HG03571 (cell line): ENCODE data around the gene RBL2.

Source experiments
- ATAC-seq: cut with Tn5 transposase; IDR thresholded peaks from one replicate; pipeline ENCODE4 v1.9.1; 2021; ENCODE audit not compliant: unreplicated experiment

RBL2 gene

GRCh38 chr16:53453928-53454327, 19.7 kb downstream of the RBL2 start:
- ATAC-seq: no peak

DNA sequence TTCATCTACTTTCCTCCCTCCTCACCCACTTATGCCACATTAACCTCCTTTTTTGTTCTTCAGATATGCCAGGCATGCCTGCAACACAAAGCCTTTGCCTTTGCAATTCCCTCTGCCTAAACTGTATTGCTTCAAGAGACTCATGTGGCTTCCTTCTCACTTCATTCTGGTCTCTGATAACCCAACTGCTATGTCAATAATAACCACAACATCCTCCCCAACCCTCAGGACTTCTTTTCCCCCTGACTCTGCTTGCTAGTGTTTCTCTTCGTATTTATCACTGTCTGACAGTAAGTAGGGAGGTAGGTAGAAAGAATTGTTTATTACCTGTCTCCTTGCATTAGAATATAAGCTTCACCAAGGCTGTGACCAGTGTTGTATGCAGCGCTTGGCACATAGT, 22.4 kb downstream of the RBL2 start:
- ATAC-seq: no peak

DNA sequence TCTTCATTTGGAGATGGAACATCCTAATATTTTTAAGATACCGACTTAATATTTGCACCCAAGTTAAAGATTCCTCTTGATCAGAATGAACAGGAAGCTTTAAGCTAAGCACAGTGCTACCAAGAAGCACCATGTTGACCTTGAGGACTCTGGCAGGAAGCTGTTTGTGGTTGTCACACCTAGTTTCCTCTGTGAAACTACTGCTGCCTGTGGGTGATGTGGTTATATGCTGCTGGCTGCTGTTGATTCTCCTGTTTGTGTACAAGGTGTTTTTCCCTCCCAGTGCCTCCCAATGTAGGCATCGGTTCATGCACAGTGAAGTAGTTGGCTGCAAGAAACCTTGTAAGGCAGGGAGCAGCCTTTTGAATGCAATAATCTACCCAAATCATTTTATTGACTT, 23.4 kb downstream of the RBL2 start:
- peak; percentile 100 for ATAC-seq

DNA sequence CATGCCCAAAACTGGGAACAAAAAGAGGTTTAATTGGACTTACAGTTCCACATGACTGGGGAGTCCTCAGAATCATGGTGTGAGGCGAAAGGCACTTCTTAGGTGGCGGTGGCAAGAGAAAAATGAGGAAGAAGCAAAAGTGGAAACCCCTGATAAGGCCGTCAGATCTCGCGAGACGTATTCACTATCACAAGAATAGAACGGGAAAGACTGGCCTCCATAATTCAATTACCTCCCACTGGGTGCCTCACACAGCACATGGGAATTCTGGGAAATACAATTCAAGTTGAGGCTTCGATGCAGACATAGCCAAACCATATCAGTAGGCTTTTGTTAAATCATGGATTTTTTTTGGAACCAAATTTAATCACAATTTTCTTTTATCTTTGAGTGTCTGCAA, 24.4 kb downstream of the RBL2 start:
- ATAC-seq: no peak

DNA sequence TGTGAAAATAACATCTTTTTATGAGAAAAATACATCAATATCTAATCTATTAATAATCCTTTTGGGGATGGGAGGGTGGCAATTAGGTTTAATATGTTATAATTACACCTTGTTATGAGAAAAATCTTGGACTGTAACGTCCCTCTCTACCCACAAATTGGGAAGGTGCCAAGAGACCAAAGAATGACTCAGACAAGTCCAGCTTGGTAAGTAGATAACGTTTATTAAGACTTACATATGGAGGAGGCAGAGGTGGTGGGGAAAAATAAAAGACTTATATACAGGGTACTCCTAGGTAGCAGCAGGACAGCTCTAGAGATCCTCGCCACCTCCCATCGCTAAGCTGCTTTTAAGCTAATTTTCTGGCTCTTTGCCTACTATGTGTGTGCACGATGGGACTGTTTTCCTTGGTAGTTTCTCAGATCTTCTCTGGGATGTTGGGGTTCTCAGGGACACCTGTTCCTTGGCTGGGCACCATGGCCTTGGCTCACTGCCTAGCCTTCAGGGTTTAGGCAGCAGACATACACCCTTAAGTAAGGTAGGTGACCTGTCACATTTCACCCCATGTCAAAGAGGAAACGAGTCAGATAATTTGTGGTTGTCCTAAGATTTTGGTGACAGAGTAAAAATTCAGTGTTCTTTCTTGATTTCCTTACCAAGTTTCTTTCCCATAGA, 31.5 kb downstream of the RBL2 start:
- ATAC-seq: no peak

- no peak for ATAC-seq
Observed at GRCh38 chr16:53476867-53477266, 42.6 kb downstream of the RBL2 start.

GRCh38 chr16:53478965-53479364, 44.7 kb downstream of the RBL2 start:
- no peak for ATAC-seq

DNA sequence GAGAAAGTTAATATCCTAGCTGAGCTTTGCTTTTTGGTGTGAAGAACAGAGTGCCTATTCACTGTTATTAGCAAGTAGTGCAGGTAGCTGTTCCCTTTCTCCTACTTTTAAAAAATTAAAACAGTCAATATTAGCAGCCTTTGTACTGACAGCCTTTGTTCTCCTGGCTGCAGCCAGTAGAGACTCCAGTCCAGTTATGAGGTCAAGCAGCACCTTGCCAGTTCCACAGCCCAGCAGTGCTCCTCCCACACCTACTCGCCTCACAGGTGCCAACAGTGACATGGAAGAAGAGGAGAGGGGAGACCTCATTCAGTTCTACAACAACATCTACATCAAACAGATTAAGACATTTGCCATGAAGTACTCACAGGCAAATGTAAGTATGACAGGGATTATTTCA, 46.1 kb downstream of the RBL2 start:
- ATAC-seq: no peak

DNA sequence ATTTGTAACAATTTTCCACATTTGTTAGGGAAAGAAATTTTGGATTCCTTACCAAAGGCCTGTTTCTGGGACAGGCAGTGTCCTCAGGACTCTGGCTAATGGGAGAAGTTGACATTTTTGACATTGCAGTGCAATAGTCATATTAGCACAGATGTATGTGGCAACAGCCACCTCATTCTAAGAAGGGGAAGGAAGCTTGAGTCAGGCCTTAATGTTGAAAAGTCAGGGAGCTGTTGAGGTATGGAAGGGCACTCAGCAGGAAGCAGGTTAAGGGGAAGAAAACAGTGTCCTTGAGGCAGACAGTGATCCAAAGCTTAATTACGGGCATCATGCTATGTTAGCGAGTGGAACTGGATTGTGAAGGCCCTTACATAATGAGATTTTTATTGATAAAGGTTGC, 47.9 kb downstream of the RBL2 start:
- no peak for ATAC-seq

- no peak for ATAC-seq
Observed at GRCh38 chr16:53484542-53484941, 50.3 kb downstream of the RBL2 start.

DNA sequence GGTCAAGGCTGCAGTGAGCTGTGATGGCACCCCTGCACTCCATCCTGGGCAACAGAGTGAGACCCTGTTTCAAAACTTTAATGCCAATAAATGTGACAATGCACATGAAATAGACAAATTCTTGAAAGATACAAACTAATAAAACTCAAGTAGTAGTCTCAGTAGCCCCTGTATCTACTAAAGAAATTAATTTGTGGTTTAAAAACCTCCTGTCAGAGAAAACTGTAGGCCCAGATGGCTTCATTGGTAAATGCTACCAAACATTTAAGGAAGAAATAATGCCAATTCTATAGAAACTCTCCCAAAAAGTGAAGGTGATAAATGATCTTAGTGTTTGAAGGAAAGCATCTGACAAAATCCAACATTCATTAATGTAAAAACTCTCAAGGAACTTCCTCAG, 52.0 kb downstream of the RBL2 start:
- ATAC-seq: no peak

DNA sequence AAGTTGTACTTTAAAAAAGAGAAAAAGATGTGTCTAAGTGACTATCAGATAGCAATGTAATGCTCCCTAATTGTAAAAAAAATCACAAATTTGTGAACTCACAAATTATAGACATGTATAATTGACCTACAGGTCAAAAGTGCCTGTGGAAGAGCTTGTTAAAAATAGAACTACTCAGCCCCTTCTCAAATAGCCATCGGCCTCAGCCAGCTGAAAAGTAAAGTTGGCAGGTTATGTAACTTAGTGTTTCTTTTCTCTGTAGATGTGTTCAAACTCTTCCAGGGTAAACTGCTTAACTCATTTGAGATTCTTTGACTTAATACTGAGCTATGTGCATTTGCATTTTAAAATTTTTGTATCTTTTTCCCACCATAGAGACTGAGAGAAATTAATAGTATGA, 55.5 kb downstream of the RBL2 start:
- ATAC-seq: no peak

- ATAC-seq: no peak
Observed at GRCh38 chr16:53492503-53492902, 58.2 kb downstream of the RBL2 start.

- ATAC-seq: no peak
Observed at GRCh38 chr16:53494636-53495035, 60.4 kb downstream of the RBL2 start.

GRCh38 chr16:53495325-53495724, 61.1 kb downstream of the RBL2 start:
- ATAC-seq: no peak

GRCh38 chr16:53498984-53499383, 64.7 kb downstream of the RBL2 start:
- no peak for ATAC-seq

- ATAC-seq: no peak
Observed at GRCh38 chr16:53501216-53501859, 67.1 kb downstream of the RBL2 start.

DNA sequence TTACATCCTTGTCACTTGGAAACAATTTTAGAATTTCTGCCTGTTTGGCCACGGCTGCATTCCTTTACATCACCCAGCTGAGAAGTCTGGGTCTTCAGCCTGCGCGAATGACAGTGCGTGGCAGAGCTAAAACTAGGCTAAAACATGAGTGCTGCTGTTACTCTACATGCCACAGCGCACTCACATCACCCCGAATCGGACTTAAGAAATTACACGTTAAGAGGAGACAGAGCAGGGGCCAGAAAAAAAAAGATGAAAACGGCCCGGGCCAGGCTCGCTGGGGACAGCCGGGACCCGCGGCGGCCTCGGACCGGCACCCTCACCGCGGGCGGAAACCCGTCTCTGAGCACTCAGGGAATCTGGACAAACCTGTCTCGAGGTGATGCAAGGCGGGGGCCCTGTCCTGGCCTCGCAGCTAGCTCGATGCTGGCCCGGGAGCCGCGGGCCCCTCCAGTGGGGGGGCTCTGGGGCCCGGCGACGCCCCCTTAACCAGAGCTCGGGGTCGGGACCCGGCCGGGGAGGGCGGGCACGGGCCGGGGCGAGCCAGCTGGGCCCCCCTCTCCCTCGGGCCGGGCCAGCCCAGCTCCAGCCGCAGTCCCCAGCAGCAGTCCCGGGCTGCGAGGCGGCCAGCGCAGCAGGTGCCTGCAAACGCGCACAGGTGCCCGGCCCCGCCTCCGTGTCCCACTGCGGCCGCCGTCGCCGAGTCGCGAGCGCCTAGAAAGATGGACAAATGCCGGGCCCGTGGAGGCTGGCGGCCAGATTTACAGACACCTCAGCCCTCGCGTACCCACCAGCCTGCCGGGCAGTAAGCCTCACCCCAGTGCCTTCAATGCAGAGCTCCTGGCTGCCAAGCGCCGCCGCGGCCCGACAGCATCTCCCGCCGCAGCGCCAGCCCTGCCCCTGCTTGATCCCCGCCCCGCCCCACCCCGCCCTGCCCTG, 68.3 kb downstream of the RBL2 start, which contains the start of gene AKTIP:
Gene AKTIP, minus strand, starts transcription at position 879 of the 939 bp plus-strand sequence. CDS start 2,950 bp downstream, outside the sequence.
- peak; percentile 26 for ATAC-seq

DNA sequence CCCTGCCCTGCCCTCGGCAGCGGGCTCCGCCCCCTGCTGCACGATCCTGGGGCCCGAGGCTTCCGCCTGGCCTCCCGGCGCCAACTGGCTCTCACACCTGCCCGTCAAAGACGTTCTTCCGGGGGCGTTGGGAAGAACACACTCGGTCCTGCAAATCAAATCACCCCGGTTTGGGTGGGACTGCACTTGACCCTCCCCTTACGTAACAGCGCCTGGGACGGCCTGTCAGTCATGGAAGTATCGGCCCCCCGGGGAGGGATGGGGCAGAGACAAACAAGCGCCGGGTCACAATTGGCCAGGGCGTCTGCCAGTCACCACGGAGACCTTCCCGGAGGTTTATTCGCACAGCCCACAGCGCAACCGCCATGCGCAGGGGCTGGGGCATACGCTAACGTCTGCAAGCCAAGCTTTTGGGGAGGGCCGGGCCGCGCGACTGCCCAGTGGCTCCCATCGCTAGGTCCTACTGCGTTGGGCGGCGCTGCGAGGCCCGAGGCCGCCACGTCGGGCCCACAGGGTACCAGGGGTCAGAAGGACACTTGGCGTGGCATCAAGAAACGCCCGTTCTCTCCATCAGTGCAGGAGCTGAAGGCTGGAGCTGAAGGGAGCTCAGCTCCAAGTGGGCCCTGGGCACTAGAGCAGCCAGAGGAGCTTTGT, 69.1 kb downstream of the RBL2 start:
- ATAC-seq: peak; percentile 96

DNA sequence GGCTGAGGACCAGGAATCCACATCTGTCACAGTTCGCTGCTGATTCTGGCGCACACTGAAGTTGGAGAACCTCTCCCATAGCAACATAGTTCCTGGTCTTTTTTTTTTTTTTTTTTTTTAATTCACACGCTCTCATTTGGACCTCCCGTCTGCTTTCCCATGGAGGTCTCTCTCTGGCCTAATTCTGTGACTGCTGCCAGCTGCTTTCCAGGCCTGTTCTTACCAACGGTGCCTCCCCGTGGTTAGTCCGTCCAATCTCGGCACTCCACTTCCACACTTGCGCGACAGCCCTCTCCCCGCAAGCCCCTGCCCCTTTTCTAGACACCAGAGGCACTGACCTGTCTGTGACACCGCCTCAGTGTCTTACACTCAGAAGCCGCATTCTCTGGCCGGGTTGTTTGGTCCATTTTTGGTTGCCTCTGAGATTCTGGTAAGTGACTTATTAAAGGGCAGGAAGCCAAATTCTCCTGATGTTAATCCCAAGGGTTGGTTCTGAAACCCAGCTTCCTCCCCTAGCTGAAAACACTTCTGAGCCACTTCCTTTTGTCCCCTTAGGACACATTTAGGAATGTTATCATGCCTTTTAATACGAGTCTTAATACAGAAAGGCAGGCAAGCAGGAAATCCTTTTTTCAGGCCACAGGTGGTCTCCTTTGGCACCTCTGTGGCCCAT, 69.9 kb downstream of the RBL2 start:
- ATAC-seq: no peak

- no peak for ATAC-seq
Observed at GRCh38 chr16:53504665-53505064, 70.4 kb downstream of the RBL2 start.
